Femur (tissue), 1 donor: ENCODE data around the gene TTC34.

Experiments
- DNase-seq: peaks from one replicate; pipeline ENCODE4 v3.0.0-alpha.2; 2017

The TTC34 gene

DNA sequence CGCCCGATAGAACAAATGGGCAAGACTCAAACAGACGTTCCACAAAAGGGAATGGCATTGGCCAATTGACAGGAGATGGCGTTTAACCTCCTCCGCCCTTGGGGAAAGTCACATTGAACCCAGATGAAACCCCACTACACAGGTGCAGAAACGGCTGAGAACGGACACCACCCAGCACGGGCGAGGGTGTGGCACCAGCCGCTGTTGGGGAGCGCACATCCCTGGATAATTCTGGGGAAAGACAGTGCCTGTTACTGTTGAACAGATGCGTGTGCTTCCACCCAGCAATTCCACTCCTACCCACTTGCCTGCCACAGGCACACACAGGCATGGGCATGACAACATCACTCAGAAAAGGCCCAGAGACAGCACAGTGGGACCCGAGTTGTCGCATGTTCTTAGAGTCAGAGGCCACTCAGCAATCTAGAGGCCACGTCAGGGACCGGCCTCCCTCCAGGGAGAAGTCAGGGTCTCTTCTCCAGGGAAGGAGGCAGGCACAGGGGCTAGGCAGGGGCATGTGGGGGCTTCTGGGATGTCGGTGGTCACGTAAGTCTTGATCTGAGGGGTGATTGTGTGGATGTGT, 199.7 kb downstream of the TTC34 start:
- no peak for DNase-seq

DNA sequence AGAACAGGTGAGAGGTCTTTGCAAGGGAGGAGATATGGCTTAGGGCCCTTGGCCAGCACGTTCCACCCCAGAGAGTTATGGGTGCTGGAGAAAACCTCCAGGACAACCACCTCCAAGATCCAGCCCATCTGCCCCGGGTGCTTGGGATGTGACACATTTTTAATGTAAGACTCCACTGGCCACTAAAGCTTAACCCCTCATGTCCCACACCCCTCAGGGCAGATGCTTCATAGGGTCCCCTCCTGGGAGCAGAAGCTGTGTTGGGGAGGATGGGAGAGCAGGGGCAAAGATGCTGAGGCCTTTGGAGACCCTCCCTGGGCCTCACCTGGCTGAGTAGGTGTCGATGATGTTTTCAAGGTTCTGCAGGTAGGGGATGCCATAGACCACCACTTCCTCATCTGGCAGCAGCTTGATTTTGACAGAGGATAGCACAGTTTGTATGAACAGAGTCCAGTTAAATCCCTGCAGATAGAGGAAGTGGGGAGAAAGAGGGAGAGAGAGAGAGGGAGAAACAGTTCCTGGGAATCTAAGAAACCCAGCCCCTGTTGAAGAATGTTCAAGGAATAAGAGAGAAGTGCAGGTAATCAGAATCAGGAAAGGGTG, 203.1 kb downstream of the TTC34 start:
- no peak for DNase-seq

DNA sequence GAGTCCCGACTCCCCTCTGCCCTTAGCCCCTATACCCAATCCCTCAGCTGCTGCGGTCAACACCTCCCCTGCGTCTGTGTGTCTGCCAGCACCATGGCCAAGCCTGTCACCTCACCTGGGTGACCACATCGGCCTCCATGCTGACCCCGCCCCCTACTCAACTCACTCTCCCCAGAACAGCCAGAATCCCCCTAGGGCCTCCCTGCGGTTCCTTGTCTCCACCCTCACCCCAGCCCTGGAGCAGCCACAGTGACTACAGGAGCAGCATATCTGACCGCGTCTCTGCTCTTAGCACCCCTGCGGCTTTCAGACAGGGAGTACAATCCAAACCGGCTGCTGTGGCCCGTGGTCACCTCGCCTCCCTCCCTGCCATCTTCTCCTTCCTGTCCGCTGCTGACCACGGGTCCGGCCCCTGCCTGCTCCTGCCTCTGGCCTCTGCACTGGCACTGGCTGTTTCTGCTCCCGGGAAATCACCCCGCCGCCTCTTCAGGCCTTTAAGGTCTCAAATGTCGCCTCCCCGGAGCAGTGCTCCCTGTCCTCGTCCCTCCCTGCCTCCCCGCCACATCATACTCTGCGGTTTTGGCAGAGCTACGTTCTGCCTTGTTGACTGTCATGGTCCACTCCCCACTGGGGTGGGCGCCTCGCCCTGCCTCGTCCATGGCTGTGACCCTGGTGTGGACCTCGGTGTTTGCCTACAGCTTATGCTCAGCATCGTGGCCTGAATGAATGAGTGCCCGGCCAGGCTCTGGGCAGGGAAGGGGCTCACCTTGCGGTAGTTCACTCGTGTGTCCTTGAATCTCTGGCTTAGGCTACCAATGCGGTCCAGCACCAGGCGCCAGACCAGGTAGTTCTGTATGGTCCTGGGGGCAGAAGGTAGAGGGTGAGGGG, 203.8 kb downstream of the TTC34 start:
- DNase-seq: no peak

DNA sequence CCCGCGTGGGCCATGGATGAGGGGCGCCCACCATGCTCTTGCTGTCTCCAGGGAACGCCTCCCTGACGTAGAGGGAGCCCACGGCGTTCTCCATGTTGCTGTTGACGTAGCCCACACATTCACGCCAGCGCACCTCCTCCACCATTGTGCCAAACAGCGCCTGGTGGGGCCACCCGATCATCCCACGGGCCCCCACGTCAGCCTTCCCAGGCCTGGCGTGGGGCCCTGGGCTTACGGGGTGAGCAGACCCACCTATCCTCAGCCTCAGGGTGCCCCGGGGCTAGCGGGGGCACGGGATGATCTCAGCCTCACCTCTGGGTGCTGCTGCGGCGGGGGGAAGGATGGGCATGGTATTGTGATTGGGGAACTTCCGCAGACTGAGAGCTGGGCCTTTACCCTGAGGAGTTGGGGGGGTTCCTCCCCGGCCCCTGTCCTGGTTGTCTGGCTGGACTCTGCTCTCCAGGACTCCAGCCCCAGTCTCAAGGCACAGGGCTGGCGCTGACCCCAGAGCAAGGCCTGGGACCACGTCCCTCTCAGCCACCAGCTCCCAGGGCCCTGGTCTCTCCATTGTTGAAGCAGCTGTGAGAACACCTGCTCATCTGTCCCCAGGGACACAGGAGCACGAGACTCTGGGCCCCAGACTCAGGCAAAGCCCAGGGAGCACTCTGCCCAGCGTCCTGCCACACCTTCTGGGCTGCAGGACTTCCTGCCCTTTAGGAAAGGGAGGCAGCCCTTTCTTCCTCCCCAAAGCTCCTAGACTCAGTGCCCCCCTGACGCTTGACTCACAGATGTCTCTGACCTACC, 204.8 kb downstream of the TTC34 start:
- no peak for DNase-seq

DNA sequence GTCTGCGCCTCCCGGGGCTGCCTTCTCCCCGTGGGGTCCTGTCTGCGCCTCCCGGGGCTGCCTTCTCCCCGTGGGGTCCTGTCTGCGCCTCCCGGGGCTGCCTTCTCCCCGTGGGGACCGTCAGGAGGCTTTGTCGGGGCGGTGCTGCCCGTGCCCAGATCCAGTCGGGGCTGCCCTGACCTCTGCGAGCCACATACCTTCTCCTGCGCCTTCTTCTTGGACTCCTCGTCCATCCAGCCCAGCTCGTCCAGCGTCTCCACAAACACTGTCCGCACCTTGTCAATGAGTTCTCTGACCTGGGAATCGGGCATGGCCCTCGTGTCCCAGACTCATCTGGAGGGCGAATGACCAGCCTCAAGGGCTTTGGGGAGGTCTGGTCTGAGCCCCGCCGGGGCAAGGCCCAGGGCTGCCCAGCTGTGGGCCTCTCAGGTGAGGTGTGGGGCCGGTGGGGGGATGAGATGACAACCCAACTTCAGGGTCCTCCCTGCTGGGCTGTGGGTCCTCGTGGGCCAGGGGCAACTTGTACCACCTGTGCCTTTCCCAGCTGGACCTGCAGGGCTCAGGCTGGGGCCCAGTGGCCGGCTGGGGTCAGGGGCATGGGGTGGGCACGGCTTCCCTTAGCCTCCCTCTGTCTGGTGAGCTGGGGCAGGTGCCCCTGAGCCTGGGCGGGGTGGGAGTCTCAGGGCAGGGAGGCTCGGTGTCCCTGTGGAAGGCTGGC, 205.5 kb downstream of the TTC34 start:
- no peak for DNase-seq

DNA sequence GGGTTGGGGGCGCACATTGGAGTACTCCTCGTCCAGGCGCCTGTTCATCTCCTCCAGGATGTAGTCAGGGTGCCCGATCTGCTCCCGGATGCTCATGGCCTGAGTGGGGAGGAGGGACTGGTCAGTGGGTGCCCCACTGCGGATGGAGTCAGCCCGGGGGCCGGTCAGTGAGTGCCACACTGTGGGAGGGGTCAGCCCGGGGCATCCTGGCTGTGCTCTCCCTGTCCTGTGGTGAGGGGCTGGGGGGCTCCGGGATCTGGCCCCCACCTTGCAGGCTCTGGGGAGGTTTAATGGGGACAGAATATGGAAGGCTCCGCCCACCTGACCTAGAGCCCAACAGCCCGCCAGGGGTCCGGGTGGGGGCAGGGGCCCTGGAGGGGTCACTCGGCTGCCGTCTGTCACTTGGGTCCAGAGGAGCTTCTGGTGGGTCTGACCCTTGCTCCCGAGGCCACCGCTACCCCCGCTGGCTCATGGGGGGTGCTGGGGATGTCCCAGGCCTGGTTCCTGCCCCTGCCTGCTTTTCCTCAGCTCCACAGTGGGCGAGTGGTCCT, 206.2 kb downstream of the TTC34 start:
- DNase-seq: no peak

DNA sequence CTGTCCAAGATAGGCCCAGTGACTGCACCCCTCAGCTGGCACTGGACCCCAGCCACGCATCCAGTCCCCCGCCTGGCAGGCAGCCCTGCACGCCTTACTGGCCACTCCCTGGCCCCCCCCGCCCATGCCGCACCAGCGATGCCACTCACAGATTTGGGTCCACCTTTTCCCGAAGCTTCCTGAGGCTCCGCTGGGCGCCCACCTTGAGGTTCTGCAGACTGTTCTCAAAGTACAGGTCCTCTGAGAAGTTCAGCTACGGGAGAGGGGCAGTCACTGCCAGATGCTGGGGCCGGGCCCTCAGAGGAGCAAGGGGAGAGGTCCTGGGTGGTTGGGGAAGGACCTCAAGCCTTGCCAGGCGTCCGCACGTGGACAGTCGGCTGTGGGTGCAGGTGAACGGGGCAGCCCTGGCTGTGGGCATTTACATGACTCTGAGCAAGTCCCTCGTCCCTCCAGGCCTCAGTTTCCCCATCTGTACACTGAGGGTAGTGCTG, 206.8 kb downstream of the TTC34 start:
- DNase-seq: no peak

DNA sequence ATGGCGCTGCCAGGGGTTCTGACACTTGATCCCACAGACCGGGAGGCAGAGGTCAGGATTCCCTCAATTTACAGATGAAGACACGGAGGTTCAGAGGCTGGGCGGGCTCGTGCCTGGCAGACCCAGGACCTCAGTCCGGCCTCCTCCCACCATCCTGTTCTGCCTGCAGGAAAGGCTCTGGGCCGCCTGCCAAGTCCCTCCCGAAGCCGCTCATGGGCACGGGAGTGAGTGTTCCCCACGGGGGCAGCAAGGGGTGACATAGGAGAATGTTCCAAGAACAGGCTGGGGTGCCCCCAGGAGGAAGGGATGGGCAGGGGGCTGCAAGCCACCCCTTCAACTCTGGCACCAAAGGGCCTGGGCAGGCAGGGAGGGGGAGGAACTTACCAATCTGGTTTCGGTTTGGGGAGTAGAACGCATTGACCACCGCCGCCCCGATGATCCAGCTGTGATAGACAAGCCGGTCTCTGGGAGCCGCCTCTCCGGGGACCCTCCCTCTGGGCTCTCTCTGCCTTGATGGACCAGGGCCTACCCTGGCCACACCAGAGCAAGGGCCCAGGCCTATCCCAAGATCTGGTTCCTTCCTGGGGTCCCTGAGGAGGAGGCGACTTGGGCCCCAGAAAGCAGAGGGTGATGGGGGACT, 207.4 kb downstream of the TTC34 start:
- DNase-seq: no peak

DNA sequence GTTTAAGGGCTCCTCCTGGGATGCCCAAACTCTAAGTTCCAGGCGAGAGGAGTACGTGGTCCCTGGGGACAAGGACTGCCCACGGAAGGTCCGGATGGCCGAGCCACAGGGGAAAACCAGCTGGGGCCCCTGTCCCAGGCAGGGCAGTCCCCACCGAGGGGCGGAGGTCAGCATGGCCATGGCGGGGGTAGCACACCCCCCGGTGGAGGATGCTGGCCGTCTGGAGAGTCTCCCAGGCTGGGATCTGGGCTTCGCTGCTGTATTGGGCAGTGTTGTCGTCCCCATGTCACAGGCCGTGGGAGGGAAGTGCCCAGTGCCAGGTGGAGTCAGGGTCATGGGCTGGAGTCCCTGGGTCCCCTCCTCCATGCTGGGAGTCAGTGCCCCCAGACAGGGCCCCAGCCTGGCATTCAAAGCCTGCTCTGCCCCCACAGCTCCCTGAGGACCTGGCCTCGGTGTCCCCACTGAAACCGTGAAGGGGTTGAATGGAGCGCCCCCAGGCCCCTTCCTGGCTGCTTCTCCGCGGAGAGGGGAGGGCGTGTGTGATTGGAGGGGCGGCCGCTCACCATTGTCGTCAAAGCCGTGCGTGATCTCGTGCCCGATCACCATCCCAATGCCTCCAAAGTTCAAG, 208.1 kb downstream of the TTC34 start:
- no peak for DNase-seq

DNA sequence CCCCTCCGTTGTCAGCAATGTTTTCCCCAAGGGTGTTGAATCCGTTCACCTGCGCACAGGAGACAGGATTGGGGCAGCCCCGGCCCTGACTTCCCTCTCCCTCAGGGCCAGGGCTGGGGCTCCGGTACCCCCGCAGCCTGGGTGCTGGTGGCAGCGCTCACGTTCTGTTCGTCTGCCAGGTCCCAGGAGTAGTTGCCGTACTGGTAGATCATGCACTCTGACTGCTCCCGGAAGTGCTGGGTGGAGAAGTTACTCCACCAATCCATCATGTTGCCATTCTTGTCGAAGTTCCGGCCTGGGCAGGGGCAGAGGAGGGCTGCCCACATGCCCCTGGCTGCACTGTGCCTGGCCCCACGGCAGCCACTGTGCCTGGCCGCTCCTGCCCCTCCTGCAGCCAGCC, 208.8 kb downstream of the TTC34 start:
- DNase-seq: peak; percentile 8

DNA sequence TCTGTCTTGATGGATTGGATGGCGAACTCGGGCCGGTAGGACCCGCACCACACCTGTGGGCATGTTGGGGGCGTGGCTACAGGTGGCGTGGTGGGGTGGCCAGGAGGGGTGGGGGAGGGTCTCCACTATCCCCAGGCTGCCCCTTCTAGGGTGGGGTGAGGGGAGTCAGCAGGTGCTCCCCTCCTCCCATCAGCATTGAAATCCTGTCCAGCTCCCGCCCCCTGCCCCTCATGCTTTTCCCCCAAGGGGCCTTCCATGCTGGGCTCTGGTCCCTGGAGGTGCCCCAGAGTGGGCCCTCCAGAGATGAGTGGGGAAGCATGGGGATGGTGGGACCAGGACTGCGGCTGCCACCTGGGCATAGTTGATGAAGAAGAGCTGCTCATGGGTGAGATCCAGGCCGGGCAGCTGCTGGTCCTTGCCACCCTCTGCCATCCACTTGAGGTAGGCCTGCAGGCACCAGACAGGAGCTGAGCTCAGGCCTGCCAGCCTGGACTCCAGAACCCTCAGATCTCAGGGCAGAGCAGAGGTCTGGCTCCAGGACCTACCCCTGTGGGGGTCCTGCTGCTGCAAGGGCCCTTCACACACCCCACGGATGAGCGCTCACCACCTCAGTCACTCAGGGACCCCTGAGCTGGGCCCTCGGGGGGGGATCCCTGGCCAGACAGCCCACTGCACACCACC, 209.8 kb downstream of the TTC34 start:
- peak; percentile 11 for DNase-seq

DNA sequence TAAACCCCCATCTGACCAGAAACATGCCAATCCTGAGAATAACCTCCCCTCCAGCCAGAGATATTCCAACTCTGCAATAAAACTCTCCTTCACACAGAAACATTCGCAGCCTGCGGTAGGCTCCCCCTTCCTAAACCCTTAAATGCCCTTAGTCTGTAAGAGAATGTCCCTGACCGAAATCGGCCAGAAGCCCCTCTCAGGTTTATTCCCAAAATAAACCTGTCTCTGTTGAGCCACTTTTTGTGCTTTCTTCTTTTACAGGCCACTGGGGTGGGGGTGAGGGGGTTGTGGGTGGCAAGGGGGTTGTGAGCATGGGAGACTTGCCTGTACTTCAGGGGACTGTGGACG, 210.3 kb downstream of the TTC34 start:
- no peak for DNase-seq

DNA sequence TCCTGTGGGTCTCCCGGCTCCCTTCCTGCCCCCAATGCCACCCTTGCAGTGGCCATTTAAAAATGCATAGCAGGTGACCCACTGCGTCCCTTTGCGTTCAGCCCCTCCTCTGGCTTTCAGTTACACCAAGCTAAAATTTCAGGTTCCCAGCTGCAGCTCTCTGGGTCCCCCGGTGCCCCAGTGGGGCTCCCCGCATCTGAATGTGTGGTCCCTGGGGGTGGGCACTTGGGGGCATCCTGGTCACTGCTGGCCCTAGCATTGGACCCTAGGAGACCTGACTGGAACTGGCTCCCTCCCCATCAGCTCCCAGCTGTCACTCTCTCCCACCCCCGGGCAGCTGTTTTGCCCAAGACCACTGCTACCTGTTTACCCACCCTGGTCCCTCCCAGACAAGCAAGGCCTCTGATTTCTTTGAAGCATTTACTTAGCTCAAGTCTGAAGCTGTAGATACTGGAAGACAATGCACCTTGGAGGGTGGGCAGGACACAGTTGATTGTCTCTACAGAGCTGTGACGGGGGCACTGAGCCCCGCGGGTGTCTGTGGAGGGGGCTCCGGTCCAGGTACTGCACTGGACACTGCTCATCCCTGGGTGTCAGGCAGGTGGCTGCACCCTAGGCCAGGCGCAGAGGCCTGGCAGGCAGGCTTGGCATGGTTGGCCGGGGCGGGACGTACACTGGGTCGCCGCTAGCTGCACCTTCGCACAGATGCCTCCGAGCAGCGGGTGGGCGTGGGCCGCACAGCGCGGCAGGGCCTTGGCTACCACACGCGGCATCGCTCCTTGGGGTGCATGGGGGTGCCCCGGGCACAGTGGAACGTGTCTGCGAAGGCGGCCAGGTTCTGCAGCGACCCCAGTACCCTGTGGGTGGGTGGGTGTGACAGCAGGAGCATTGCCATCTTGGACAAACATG, 211.0 kb downstream of the TTC34 start:
- peak; percentile 13 for DNase-seq

DNA sequence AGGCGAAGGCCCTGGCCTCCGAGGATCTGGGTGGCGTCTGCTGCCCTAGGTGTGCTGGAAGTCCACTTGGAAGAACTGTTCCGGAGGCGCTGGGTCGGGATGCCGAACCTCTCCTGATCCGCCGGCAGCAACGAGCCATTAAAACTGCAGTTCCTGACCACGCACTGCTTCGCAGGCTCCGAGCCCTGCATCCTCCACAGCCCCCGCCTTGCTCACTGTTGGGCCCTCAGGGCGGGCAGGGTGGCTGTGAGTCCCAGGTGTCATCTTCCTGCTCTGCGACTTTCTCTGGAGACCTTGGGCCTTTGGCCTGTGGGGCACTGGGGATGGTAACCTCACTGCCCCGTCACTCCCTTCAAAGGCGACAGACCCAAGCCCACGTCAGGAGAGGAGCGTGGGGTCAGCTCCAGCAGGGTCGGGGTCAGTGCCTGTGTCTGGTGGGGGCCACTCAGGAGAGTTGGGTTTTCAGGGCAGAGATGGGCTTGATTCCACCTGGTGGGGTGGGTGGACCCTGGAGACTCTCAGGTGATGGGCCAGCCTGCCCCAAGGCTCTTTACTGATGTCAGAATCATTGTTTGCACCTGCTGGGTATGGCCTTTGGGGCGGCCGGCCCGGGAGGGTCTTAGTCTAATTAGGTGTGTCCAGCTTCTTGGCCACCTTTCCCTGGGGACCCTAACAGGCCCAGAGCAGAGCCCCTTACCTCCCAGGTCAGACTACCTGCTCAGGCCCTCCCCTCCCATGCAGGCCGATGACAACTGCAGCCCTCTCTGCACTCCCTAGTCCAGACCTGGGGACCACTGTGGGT, 211.9 kb downstream of the TTC34 start:
- no peak for DNase-seq

DNA sequence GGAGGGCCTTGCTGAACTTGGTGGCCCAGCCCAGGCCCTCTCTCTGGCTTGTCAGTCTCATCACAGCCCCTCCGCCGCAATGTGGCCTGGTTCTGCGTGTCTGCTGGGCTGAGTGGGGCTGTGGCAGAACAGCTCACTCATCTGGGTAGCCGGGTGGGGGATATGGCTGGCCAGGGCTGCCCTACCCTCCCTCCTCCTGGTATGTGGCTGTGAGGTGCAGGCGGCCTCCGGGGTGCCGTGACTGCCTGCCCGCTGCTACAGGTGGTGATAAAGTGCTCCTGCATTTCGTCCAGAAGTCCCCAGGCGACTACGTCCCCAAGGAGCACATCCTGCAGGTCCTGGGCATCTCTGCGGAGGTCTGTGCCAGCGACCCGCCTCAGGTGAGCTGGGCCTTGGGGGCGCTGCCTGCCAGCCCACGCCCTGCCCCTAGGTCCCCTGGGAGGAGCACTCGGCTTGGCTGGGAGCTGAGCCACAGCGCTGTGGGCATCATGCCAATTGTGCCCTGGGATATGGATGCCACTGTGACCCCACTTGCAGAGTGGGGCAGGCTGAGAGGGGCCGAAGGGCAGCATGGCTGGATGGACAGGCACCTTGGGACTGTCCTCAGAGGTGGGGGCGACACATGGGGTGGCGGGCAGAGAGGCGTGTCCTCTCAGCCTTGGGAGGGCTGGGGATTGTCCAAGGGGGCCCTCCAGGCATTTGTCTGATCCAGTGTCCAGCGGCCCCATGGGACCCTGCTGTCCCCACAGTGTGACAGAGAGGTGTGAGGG, 212.6 kb downstream of the TTC34 start:
- no peak for DNase-seq

DNA sequence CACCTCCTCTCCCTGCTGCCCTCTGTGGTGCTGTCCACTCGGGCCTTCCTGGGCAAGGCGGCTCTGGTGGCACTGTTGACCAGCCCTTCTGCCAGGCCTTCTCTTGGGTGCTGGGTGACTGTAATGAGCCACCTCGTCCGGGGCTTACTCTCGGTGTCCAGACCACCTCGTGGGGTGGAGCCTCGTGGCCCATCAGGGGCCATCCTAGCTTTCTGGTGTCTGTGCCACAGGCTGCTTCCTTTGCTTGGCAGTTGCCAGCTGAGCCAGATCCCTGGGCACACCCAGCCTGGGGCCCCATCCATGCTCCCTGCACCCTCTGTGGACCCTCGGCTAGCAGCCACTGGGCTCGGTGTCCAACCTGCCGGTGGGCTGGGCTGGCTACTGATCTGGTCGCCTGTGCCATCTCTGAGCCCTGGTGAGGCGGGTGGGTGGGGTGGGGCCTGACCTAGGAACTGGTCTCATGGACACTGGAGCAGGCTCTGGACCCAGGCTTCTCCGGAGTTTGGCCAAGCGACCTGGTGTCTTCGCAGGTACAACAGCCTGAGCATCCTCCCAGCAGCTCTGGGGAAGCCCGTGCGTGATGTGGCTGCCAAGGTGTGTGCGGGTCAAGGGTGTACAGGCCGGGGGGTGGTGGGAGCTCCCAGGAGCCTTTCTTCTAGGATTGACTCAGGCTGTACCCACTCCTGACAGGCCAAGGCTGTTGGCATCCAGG, 213.5 kb downstream of the TTC34 start:
- no peak for DNase-seq
